OCI-LY1 (cell line): ENCODE results near the gene TTC16.
A peak's percentile ranks its signal among the peaks of the same experiment; 100 is the strongest.

Experiments used
- H2AFZ ChIP-seq: fragments of 200-600 bp; sonication (generic), shearing (Covaris generic); 2 replicates; pipeline ENCODE4 v1.6.0; 2014; ENCODE audit warnings: antibody characterized with exemption, mild to moderate bottlenecking, low read length
- H3F3A ChIP-seq: fragments of 200-600 bp; sonication (generic), shearing (Covaris generic); 2 replicates; pipeline ENCODE4 v1.6.0; 2014; ENCODE audit warnings: mild to moderate bottlenecking, antibody characterized with exemption, low read length, moderate library complexity; ENCODE audit not compliant: insufficient read depth
- H3K27ac ChIP-seq: fragments of 200-600 bp; sonication (generic); 2 replicates; pipeline ENCODE4 v1.5.1; 2014; ENCODE audit warnings: low read length, mixed run types, mild to moderate bottlenecking, low read depth; ENCODE audit not compliant: poor library complexity, severe bottlenecking
- H3K27me3 ChIP-seq: fragments of 200-600 bp; sonication (generic); 2 replicates; pipeline ENCODE4 v1.6.0; 2014; ENCODE audit warnings: antibody characterized with exemption, mild to moderate bottlenecking, low read length, moderate library complexity; ENCODE audit not compliant: insufficient read depth
- H3K36me3 ChIP-seq: fragments of 200-600 bp; sonication (generic); 2 replicates; pipeline ENCODE4 v1.6.1; 2014; ENCODE audit warnings: mild to moderate bottlenecking, antibody characterized with exemption, low read length, moderate library complexity, mixed read lengths; ENCODE audit not compliant: insufficient read depth
- H3K4me1 ChIP-seq: fragments of 200-600 bp; sonication (generic); 2 replicates; pipeline ENCODE4 v1.5.1; 2014; ENCODE audit warnings: mild to moderate bottlenecking, low read length, moderate library complexity; ENCODE audit not compliant: insufficient read depth, severe bottlenecking
- H3K4me2 ChIP-seq: fragments of 200-600 bp; sonication (generic), shearing (Covaris generic); 2 replicates; pipeline ENCODE4 v1.6.1; 2014; ENCODE audit warnings: low read length
- H3K4me3 ChIP-seq: fragments of 200-600 bp; sonication (generic); 2 replicates; pipeline ENCODE4 v1.5.1; 2014; ENCODE audit warnings: low read length, low read depth, mild to moderate bottlenecking, mixed read lengths; ENCODE audit not compliant: poor library complexity, severe bottlenecking
- H3K79me2 ChIP-seq: fragments of 200-600 bp; shearing (Covaris generic); 2 replicates; pipeline ENCODE4 v1.6.1; 2016; ENCODE audit warnings: mixed run types, low read length, mixed read lengths; ENCODE audit not compliant: insufficient read depth
- H3K9ac ChIP-seq: fragments of 200-600 bp; sonication (generic), shearing (Covaris generic); 2 replicates; pipeline ENCODE4 v1.6.1; 2014; ENCODE audit warnings: mild to moderate bottlenecking, low read length, mixed read lengths
- H3K9me2 ChIP-seq: fragments of 200-600 bp; sonication (generic), shearing (Covaris generic); 2 replicates; pipeline ENCODE4 v1.6.1; 2014; ENCODE audit warnings: low read depth, mild to moderate bottlenecking, low read length, mixed read lengths
- H3K9me3 ChIP-seq: fragments of 200-600 bp; shearing (Covaris generic); 2 replicates; pipeline ENCODE4 v1.6.1; 2014; ENCODE audit warnings: low read length, mixed read lengths
- H4K20me1 ChIP-seq: fragments of 200-600 bp; sonication (generic), shearing (Covaris generic); 2 replicates; pipeline ENCODE4 v1.6.0; 2016; ENCODE audit warnings: mild to moderate bottlenecking, low read length; ENCODE audit not compliant: insufficient read depth
- EZH2 ChIP-seq: fragments of 200-600 bp; sonication (generic), shearing (Covaris generic); IDR thresholded peaks from 2 replicates; pipeline ENCODE4 v1.8.0; 2017; ENCODE audit warnings: borderline replicate concordance, mixed run types, mild to moderate bottlenecking, antibody characterized with exemption, low read length, moderate library complexity, mixed read lengths
- TF ChIP-seq, protein P1 (sequence below): fragments of 200-600 bp; sonication (generic), shearing (Covaris generic); IDR thresholded peaks from 2 replicates; pipeline ENCODE4 v1.5.1; 2017; ENCODE audit warnings: mild to moderate bottlenecking, antibody characterized with exemption, low read length, moderate library complexity, mixed read lengths

TTC16 gene

DNA sequence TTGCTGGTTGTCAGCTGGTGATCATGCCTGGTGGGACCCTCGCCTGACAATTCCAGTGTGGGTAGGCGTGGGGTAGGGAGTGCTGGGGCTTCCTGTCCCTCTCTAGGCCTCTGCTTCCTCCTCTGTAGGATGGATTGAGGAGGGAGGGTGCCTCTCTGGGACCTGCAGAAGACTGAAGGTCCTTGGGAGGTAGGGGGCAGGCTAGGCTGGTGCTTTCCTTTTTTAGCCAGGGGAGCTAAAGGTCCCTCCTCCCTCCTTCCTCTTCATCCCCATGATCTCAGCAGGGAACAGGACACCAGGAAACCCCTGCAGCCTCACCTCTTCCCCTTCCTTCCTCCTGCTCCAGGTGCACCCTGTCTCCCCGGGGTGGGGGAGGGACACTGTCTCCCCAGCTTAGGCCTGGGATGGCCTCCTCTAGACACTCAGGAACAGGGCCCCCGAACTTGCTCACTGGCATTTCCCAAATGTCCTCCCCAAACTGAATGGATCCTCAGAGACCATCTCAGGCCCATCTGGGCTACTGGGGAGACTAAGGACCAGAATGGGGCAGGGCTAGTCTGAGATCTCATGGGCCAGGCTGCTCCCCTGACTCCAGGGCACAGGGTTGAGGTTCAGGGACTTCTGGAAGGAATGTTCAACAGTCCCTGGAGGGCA is 54.2 kb downstream of the TTC16 start:
- H3K4me3 ChIP-seq, result peak overlapping the region; percentile 64
- no peak for TF ChIP-seq EZH2
- TF ChIP-seq, protein P1, sequence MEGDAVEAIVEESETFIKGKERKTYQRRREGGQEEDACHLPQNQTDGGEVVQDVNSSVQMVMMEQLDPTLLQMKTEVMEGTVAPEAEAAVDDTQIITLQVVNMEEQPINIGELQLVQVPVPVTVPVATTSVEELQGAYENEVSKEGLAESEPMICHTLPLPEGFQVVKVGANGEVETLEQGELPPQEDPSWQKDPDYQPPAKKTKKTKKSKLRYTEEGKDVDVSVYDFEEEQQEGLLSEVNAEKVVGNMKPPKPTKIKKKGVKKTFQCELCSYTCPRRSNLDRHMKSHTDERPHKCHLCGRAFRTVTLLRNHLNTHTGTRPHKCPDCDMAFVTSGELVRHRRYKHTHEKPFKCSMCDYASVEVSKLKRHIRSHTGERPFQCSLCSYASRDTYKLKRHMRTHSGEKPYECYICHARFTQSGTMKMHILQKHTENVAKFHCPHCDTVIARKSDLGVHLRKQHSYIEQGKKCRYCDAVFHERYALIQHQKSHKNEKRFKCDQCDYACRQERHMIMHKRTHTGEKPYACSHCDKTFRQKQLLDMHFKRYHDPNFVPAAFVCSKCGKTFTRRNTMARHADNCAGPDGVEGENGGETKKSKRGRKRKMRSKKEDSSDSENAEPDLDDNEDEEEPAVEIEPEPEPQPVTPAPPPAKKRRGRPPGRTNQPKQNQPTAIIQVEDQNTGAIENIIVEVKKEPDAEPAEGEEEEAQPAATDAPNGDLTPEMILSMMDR, result peak; percentile 12; the same call in 1 of the 2 replicates
- H4K20me1 ChIP-seq, result no peaks in the 10 kb centered on the region
- peak overlapping the region; percentile 86 for H3K4me2 ChIP-seq
- H3K36me3 ChIP-seq, result no peaks in the 10 kb centered on the region
- no peak overlapping the region for H2AFZ ChIP-seq
- no peaks in the 10 kb centered on the region for H3K9me3 ChIP-seq
- peak overlapping the region; percentile 69 for H3K27ac ChIP-seq
- H3K9me2 ChIP-seq, result no peaks in the 10 kb centered on the region
- peak overlapping the region; percentile 53; the same call in 1 of the 2 replicates for H3K9ac ChIP-seq
- no peaks in the 10 kb centered on the region for H3K79me2 ChIP-seq
- peaks cover 54% of the 10 kb centered on the region for H3K4me1 ChIP-seq
- no peaks in the 10 kb centered on the region for H3F3A ChIP-seq
- H3K27me3 ChIP-seq, result no peaks in the 10 kb centered on the region

DNA sequence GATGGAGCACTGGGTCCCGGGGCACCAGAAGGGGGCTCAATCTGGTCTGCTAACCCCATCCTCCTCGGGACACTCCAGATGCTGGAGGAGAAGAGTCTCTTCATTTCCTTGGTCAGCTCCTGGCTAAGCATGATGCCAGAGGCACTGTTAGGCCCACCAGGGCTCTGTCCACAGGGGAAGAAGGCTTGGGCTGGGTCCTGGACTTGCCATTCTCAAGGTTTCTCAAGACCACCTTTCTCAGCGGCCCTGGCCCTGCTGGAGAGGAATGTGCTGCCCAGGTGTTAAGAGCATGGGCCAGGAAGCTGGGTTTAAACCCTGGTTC is 54.7 kb downstream of the TTC16 start:
- Histone ChIP-seq H3K9me3 (no peaks in the 10 kb centered on the region), H3K9ac (peak overlapping the region; percentile 53), H3K27ac (peak overlapping the region; percentile 69), H3K27me3 (no peaks in the 10 kb centered on the region), H3K4me1 (peaks cover 56% of the 10 kb centered on the region), H2AFZ (no peak overlapping the region), H3K9me2 (no peaks in the 10 kb centered on the region), H3K36me3 (no peaks in the 10 kb centered on the region), H3K4me2 (peak overlapping the region; percentile 86), H3K4me3 (peak overlapping the region; percentile 64), H4K20me1 (no peaks in the 10 kb centered on the region), H3F3A (no peaks in the 10 kb centered on the region), H3K79me2 (no peaks in the 10 kb centered on the region)
- TF ChIP-seq, protein P1, result no peak
- no peak for TF ChIP-seq EZH2

DNA sequence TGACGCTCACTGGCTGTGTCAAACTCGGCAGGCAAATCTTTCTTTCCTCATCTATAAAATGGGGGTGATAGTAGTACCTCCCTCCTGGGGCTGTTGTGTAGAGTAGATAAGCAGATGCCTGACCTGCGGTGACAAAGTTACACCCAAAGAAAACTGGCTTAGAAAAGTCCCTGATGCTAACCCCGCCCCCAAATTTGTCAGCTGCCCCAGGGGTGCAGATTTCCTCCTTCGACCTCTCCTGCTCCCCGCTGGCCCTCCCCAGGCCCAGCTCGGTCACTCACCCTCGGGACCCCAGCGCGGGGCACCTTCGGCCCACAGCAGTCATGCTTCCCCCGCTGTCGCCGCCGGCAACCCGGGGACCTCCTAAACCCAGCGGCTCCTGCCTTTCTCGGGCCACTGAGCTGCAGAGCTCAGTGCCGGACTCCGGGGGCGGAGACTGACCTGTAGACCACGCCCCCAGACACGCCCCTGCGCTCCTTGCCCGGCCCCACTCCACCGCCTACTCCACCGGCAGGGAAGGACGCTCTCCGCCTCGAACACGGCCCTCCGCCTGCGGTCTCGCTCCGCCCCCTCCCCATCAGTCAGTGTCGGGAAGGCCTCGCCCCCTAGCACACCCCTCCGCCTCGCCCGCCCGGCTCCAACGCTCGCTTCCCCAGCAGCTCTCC is 55.2 kb downstream of the TTC16 start:
- H3K27ac ChIP-seq, result peak overlapping the region; percentile 69
- no peaks in the 10 kb centered on the region for H4K20me1 ChIP-seq
- H3K4me2 ChIP-seq, result peak overlapping the region; percentile 86
- peak overlapping the region; percentile 64 for H3K4me3 ChIP-seq
- H2AFZ ChIP-seq, result no peak overlapping the region
- no peaks in the 10 kb centered on the region for H3K9me3 ChIP-seq
- H3K27me3 ChIP-seq, result no peaks in the 10 kb centered on the region
- H3K36me3 ChIP-seq, result no peaks in the 10 kb centered on the region
- no peaks in the 10 kb centered on the region for H3K9me2 ChIP-seq
- H3K4me1 ChIP-seq, result peaks cover 61% of the 10 kb centered on the region
- no peaks in the 10 kb centered on the region for H3F3A ChIP-seq
- no peaks in the 10 kb centered on the region for H3K79me2 ChIP-seq
- TF ChIP-seq, protein P1, result no peak
- no peak for TF ChIP-seq EZH2
- H3K9ac ChIP-seq, result peak overlapping the region; percentile 53
